HG03095 (cell line): ENCODE data around the gene FAM149A.
A peak's percentile ranks its signal among the peaks of the same experiment; 100 is the strongest.

Source experiments
- ATAC-seq: cut with Tn5 transposase; IDR thresholded peaks from one replicate; pipeline ENCODE4 v1.9.1; 2021; ENCODE audit warnings: moderate library complexity; ENCODE audit not compliant: unreplicated experiment

The FAM149A gene

DNA sequence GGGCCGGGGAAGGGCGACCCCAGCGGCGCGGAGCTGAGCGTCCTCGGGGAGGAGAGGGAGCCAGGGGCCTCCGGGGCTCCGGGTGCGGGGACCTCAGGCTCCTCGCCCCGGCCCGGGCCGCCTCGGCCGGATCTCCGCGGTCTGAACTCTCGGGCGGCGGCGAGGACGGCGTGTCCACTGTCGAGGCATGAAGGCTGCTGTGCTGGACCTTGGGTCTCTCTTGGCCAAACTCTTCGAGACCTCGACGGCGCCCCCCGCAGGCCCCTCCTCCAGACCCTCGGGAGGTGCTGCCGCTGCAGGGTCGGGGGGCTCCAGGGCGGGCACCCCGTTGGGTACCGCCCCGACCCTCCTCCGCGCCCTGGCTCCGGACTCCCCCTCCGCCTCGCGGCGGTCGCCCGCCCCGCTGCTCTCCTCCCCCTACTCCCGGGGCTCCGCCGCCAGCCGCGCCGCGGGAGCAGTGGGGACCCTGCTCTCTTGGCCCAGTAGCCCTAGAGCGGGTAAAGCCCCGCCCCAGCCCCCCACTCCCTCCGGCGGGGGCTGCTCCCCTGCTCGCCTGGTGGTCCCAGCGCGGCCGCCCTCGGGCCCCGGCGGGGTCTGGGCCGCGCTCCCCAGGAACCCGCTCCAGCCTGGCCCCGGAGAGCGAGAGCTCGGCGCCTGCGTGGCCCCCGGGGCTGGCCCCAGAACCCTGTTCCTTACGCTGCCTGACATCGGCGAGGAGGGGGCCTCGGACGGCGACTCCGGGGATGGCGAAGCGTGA lies 564 bp downstream of the FAM149A start:
- peak; percentile 40 for ATAC-seq

DNA sequence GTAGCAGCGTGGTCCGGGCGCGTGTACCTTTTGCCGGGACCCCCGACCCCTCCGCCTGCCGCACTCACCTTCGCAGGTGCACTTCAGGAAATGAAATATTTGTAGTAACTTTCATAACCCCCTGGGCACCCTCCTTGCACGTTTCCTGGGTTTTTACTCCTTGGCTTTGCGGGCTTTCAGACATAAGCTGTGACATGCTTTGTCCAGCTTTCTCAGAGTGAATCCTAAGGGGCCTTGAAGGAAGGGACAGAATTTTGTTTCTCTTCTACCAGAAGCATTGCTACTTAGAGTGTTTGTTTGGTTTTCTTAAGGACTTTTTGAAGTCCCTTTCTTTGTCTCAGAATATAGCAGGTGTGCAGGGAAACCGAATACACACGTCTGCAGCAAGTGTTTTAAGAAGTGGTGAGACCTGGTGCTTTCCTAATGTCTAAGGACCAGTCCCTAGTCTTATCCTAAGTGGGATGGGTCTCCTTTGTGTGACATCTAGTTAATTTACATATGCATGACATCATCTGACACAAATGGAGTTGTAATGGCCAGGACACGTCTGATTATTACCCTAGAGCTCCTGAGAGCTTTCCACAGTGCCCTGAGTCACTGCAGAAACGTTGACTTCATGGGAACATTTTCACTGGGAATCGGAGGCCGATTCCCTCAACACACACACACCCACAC lies 1.3 kb downstream of the FAM149A start:
- ATAC-seq, result peak; percentile 31

DNA sequence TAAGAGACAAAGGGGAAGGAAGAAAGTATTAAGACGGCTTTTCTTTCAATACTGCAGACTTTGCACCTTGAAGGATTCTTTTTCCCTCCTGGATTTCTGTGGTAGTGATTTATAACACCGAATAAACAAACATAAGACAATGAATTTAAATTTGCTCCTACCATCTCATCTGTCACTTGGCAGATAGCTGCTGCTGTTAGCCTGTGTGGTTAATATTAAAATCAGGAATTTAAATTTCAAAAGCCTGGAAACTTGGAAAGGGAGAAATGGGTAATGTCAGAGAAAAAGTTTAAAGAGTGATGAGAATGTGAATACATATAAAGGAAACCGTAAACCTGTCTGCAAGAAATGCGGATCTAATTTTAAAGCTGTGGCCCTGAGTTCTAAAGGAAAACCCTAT lies 3.4 kb downstream of the FAM149A start:
- ATAC-seq, result no peak

DNA sequence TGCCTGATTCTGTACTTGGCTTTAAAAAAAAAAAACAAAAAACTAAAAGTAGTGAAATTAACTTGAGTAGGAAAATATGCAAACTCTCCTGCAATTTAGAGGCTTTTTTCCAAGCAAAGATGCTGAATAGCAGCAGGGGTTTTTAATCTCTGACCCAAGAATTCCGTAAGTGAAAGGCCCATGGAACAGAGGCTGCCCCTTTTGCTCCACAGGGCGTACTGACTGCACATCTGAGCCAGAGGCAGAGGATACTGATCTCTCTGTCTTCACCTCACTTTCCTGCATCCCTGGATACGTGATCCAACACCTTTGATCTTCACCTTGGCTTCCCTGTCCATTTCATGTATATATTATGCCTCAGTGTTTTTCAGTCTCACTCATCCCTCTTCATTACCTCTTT lies 3.9 kb downstream of the FAM149A start:
- no peak for ATAC-seq

DNA sequence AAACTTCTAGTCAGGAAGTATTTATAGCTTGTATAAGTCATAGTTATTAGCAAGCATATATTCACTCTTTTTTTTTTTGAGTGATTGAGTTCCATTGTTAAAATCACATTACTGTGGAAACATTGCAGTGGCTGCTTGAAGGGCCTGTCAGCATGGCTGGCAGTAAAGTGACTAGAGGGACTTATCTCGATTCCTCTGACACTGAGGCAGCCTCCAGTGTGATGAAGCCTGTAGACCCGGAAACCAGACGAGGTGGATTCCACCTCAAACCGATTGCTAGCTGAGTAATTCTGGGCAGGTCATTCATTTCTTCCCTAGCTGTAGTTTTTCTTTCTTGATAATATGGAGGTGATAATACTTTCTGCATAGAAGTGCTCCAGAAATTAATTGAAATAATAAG lies 4.7 kb downstream of the FAM149A start:
- ATAC-seq, result no peak

DNA sequence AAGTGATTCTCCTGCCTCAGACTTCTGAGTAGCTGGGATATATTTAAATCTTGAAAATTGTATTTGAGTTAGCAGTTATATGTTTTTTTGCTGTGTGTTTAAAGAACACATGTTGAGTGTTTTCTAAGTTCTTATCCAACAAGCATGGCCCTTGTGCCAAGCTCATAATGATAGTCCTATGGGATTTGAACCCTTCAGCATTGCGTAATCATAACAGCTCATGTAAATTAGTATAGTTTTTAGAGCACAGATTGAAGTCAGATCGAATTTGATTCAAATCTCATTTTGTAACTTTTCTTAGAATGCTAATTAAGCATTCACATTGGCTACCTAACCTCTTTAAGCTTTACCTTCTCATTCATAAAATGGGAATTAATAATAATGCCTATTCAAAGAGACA lies 12.2 kb downstream of the FAM149A start:
- no peak for ATAC-seq

DNA sequence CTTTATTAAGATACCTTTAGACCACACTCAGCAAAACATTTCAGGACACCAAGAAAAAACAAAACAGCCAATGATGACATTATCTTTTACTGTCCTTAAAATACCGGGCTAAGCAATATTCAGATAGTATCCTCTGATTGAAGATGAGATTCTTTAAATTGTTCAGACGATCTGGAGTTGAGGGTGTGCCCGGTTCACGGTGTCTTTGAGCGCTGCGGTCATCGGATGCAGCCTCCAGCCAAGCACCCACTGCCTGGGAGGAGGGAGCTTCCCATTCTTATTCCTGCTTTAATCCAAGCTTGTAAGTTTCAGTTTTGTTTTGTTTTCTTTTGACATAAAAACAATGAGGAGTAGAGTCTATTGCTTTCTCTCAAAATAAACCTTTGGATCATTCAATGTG lies 14.1 kb downstream of the FAM149A start:
- no peak for ATAC-seq

DNA sequence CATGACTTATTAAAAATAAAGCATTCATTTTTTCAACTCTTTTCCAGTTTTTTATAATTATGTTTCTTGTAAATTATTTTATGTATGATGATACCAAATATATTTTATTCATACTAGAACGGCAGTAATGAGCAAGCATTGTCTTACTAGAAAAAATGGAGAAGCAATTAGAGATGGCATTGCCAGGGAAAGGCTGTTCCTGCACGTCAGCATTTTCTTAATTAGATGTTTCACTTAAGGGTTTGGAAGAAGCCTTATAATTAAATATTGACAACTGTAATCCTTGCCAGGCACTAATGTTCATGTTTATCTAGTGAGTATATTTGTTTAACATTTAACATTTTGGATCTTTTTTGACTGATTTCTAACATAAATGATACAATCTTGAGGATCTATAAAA lies 16.6 kb downstream of the FAM149A start:
- no peak for ATAC-seq

DNA sequence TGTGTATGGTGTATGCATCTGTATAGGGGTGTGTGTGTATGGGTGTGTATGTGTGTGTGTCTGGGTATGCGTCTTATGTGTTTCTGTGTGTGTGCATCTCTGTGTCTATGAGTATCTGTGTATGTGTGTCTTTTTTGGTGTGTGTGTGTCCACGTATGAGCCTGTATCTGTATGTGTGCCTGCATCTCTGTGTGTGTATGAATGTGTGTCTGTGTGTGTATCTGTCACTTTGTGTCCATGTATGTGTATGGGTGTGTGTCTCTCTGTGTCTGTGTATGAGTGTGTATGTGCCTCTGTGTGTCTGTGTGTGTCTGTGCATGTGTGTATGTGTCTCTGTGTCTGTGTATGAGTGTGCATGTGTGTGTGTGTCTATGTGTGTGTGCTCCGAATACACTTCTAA lies 24.3 kb downstream of the FAM149A start:
- ATAC-seq, result no peak

DNA sequence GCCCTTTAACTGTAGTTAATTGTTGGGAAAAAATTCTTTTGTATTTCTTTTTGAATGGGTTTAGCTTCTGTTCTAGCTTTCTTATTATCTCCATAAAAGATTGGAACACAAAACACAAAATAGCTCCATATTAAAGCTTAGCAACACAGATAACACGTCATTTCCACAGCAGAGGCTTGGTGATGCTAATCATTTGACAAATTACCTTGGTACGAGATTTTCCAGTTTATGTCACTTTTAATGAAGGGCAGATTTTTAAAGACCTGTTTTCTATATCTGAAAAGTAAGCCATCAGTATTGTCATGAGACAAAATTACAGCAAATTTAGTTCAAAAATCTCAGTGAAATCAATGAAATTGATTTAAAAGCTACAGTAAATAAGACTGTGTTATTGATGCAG lies 27.4 kb downstream of the FAM149A start:
- no peak for ATAC-seq

DNA sequence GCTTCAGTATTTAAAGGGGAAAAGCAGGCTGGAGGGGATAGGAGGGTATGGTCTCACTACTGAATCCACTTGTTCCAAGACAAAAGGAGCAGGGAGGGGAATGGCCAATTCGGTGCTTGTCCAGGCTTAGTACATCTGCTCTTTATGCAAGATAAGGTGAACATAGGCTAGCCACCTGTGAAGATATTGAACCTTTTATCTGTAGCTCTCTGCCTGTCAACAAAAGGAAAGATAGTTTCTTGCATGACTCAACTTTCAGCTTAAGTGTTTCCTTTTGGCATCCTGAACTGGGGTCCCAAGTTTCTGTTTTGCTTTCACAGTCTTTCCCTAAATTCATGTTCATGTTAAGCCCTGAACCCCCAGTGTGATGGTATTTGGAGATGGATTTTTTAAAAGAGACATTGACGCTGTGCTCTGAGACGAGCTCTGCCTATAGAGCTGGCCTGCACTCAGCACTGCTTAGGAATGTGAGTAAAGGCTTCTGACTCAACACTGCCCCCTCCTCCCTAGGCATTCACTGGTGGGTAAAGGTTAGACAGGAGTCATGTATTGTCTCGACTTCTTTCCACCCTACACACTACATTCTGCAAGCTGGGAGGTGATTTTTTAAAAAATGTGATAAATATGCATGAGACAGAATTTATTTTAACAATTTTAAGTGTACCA lies 28.2 kb downstream of the FAM149A start:
- ATAC-seq, result no peak

DNA sequence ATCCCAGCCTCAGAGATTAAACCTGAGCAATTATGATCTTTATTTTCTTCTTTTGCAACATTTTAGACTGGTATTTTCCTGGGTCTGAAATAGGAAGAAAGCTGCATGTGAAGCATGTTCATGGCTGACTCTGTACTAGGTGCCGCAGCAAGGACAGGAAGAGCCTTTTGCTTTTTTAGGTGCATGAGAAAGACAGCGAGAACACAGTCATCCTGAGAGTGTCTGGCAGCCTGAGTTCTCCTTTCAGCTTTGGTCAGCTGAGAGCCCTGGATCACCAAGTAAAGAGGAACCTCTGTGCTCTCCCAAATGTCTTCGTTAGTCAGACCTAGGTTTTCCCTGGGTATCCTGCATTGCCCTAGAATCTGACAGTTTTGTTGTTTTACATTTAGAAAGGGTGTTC lies 29.8 kb downstream of the FAM149A start:
- ATAC-seq, result peak; percentile 99

DNA sequence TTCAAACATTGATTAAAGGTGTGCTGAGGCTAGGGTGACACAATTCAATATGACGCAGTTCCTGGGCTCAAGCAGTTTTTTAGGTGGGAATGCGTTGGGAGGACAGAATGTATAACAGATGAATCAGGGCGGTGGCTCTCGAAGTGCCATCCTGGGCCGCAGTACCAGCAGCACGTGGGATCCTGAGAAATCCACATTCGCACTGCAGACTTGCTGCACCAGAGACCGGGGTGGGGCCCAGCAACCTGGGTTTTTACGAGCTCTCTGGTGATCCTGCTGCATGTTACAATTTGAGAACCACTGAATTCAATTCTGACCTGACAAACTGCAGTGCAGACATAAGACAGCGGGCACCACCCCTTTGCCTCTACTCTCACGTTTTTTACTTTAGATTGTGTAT lies 30.4 kb downstream of the FAM149A start:
- no peak for ATAC-seq

DNA sequence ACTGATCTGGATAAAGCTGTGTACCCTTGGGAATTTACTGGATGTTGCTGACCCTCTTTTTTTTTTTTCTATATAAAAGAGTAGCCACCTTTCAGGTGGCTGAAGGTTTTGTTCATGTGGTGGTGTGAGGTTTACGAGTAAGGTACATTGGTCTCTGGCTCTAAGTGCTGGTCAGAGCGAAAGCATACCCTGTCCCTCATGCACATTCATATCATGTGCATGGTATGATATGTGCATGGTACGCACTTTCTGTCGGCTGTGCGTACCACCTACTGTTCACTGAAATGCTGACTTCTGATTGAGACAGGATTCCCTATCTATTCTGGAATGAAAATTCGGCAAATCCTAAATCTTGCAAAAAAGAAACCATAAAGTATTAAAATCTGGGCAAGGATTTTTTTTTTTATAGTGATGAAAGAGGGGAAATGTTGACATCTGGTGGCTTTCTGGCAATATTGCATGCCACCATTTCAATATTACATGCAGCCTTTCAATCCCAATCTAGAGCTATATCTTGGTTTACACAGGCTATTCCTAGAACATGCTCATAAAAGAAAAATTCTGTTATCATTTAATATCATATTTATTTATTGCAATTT lies 32.8 kb downstream of the FAM149A start:
- ATAC-seq, result peak; percentile 31

DNA sequence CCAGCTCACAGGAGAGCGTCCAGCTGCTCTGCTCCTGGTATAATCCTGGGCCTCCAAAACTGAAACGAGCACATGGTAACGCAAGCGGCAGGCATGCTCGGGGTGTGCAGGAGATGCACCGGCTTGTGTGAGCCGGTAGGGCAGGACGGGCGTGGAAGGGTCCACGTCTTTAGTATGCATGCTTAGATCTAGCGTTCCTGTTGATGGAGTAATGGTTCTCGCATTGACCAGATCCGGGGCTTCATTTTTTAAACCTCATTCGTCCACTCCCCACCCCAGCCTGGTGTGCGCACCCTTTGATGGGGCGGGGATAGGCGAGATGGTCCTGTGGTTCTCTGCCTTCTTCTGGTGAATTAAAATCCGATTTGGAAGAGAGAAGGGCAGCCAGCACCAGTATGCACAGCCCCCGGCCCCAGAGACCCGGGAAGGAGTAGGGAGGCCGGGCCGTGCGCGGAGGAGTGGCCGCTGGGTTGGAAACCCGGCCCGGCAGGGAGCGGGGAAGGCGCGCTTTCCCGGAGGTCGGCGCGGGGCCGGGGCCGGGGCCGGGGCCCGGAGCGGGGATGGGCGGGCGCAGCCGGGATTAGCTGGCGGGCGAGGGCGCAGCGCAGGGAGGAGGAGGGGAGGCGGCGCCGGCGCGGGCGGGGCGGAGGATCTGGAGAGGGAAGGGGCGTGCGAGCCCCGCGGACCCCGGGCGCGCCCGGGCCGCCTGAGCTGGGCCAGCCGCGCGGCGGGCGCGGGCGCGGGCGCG lies 39.9 kb downstream of the FAM149A start:
- ATAC-seq, result peak; percentile 35

DNA sequence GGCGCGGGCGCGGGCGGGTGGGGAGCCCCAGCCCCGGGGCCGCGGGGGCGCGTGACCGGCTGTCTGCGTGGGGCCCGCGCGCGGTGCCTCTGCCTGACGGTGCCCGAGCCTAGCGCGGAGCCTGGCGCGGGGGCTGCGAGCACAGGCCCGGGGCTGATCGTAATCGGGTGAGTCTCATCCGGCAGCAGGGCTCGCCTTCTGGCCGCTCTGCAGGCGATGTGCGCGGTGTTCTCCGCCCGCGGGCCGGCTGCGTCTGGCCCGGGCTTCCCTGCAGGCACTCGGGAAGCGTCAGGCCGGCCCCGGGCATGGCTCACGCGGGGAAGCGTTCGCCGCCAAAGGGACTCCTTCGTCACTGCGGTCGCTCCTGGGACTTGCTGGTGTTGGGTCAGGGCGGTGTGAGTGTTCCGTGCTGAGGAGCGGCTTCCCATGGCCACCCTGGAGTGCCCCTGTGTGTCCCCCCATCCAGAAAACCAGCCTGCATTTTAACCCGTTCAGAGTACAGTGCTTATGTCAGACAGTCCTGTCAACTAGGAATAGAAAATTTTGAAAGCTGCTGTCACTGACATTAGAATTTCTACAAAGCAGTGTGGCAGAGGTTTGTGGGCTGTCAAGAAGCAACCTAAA lies 40.6 kb downstream of the FAM149A start:
- peak; percentile 23 for ATAC-seq

DNA sequence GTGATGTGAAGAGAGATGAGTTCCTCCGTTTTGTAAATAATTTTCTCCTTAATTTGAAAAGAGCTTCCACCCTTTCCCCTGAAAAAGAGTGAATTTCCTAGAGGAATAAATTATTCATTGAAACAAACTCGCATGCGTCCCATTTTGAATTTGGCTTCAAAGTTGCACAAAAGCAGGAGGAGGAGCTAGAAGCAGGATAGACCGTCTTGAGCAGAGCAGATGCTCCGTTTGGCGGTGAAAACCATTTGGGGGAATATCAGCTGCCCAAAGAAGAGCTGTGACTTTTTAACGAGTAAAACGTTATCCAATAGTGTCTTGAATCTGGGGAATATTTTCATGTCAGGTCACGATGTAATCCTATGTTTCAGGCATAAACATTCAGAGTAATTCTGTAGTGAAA lies 42.0 kb downstream of the FAM149A start:
- ATAC-seq, result no peak

DNA sequence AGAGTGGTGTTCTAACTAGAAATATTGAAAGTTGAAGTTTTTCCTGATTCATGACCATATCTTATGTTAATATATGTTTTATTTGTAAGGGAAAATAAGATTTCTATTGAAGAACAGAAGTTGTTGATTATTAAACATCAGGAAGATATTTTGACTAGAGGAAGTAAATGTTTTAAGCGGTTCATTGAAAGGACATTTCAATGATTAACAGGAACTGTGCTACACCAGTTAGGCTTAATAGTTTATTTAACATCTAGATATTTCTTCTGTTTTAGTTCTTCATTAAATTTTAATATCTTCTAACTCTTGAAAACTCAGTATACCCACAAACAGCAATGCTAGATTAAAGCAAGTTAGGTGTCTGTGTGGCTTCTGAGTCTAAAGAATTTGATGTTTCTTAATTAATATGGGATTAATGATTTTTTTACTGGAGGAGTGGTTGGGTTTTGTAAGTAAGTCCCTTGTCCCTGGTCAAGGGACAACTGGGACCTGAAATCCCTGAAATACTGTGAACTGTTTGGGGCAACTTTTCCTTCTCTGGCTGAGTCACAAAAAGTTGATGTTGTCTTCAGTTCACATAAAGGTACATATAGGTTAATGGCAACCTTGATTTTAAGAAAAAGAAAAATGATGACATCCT lies 44.0 kb downstream of the FAM149A start:
- ATAC-seq, result no peak

DNA sequence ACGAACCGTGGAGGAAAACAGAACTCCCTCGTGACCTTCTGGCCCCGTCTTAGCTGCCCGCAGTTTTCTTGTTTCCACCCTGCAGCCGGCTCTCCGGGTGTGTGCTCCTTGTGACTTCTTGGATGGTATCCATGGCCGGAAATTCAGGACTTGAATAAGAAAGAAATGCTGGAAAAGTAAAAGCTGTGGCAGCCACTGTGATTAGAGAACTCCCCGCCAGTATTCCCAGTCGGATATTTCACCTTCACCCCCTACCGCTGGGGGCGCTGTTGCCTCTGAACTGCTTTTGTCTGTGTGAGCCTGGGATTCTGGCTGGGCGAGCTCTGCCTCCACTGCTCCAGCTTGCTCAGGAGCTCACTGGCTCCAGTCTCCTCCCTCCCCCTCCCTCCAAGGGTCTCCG lies 45.4 kb downstream of the FAM149A start:
- ATAC-seq, result no peak

DNA sequence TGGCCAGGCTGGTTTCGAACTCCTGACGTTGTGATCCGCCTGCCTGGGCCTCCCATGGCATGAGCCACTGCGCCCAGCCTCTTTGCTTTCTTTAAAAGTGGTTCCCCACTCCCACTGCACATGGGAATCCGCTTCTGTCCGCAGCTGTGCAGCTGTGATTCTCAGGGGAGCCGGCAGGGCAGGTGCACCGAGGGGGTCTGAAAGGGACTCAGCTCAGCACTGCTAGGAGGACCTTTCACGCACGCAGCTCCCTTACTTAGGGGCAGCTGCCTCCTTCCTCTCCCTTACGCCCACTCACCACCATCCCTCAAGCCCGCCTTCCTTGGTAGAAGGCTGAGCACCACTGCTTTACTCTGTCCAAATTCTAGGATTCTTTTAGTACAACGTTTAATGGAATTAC lies 46.4 kb downstream of the FAM149A start:
- ATAC-seq, result peak; percentile 45
